Non-pigmented ciliary epithelial cell (primary cell): Measurements from ENCODE around the gene RTN4R.
A peak's percentile ranks its signal among the peaks of the same experiment; 100 is the strongest.

Source experiments
- DNase-seq: peaks from one replicate; pipeline ENCODE4 v3.0.0-alpha.2; 2010; ENCODE audit warnings: low read depth

Gene RTN4R

DNA sequence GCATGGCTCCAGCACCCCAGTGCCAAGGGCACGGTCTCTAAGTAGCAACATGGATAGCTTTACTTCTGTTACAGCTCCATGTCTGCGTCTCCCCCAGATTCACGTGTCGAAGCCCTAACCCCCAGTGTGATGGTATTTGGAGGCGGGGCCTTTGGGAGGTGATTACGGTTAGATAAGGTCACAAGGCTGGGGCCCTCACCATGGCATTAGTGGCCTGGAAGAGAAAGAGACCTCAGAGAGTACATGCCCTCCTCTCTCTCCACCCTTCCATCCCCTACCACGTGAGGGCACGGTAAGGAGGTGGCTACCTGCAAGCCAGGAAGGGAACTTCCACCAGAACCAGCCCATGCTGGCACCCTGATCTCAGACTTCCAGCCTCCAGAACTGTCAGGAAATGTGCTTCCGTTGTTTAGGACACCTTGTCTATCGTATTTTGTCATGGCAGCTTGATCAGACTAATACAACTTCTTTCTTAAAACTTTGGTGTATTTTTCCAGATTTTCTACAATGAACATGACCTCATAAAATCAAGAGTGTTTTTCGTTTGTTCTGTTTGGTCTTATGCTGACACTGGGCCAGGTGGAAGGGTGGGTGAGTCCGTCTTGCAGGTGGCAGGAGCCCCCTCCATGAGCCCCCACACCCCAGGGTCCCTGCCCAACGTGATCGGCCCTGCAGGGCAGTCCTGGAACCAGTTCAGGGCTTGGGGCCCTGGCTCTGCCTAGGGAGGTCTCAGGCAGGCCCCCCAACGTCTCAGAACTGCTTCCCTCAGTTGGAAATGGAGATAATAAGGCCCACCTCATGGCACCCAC lies 10.7 kb downstream of the RTN4R start:
- no peak for DNase-seq

DNA sequence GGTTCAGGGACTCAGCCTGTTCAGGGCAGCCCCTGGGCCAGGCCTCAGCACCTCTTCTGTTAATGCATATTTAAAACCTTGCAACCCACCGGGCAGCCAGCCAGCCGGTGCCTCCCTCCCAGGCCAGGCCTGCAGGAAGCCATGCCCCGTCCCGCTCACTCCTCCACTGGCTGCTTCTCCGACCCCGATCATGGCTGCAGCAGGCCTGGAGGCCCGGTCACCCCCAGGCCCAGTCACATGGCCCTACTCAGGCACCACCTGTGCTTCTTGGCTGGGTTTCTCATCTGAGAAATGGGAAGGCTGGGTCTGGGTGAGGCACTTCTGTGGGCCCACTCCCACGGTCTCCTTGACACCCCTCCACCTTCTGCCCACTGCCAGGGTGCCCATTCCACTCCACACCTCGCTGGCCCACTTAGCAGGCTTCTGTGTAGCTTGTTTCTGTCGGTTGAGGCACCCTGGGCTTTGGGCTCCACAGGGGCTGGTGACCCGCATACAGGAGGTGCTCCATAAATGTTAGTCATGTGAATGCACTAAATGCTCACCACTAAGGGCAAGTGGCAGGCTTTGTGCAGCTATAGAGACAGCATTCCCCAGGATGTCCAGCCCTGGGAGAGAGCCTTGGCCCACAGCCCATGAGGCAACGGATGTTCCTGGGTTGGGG lies 11.4 kb downstream of the RTN4R start:
- DNase-seq = no peak

DNA sequence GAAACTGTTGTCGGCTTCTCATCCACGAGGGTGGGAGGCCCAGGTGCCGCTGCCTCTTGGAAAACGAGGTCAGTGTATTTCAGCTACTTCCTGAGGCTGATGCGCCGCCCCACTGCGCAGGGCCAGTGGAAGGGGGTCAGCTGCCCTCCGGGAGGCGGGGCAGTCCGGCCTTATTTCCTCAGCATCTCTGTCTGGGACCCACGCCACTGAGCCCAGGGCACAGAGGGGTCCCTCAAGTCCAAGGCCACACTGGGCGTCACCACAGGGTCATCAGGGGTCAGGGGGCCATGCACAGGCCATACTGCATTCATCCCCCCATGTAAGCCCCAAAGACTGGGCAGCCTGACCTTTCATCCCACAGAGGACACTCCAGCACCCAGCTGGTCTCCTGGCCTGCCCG lies 12.1 kb downstream of the RTN4R start:
- DNase-seq = no peak

GRCh38 chr22:20254975-20255946 lies 12.9 kb downstream of the RTN4R start:
- DNase-seq = no peak

DNA sequence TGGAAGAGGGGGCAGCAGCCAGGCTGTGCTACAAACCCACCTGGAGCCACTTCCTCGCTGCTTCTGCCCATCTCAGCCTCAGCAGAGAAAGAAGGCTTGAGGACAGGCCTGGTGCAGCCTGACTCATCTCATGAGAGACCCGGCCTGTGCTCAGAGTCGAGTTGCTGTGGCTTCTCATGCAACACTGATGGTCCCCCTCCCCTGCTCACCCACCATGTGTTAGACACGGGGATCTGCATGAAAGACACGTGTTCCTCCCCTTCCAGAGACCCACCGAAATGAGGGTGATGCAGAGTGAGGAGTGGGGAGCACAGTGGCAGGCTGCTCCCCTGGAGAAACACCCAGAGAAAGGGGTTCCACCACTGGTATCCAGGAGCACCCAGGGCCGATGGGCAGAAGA lies 15.0 kb downstream of the RTN4R start:
- no peak for DNase-seq

- no peak for DNase-seq
Measured at GRCh38 chr22:20251981-20252380, 16.1 kb downstream of the RTN4R start.

DNA sequence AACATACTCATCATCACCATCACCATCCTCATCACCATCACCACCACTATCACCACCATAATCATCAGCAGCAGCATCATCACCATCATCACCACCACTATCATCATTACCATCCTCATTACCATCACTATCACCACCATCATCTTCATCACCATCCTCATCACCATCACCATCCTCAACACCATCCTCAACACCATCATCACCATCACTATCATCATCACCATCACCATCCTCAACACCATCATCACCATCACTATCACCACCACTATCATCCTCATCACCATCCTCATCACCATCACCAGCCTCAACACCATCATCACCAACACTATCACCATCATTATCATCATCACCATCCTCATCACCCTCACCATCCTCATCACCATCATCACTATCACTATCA lies 16.6 kb downstream of the RTN4R start:
- DNase-seq = no peak

DNA sequence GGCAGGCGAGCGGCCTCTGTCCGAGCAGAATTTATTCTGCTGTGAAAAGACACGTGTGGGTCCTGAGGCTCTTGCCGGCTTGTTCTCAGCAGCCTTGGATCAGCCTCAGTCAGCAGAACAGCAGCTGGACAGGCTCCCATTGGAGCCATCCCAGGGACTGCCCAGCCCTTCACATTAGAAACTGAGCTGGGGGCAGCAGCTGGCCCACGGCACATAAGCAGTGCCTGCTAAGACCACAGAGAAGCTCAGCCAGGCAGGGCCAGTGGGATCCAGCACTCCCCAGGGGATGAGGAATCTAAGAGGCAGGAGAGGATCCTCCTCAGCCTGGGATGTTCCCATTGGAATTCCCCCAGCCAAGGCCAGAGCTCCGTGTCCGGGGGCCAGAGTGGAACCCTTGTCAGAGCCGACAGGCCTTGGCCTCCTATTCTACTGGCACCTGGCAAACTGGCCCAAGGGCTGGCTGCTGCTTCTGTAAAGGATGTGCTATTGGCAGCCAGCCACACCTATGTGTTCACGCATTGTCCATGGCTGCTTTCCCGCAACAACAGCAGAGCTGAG lies 18.2 kb downstream of the RTN4R start:
- DNase-seq = no peak

DNA sequence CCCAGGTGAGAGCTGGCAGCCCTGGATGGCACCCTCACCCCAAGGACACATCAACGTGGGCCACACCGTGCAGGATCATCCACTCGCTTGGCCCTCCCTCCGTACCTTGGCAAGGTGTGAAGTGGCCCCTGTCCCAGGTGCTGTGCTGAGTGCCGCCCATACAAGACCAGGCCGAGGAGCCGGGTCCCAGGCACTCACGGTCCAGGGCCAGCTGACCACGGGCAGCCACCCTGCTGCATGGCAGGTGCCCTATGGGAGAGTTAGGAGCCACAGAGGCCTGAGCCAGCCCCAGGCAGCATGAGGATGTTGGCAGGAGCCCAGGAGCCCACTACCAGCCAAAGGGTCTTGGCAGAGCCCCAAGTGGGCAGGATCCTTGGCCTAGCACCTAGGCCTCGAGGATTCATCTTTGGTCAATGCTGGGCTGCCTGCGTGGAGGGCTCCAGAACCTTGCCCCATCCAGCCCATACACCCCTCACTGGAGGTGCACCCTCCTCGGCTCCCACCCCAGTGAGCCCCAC lies 19.6 kb downstream of the RTN4R start:
- DNase-seq = no peak

DNA sequence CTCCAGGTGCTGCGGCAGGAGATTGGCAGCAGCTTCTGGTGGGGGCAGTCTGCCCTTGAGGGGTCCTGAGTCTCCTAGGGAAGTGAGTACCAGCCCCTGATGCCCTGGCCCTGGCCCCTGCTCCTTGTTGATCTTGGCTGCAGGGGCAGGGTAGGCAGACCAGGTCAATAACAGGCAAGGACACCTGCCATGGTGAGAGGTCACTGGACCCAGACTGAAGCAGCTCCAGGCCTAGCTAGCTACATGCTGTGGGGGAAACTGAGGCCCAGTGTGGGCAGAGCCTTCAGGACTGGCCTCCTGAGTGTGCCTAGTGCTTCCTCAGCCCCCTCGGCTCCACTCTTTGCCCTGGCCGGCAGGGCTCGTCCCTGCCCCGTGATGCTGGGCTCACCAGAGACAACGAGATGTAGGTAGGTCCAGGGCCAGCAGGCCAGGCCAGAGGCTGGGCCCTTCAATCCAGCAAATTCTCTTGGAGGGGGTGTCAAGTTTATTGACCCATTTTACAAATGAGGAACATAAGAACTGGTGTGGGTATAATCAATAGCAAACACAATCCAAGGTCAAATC lies 20.4 kb downstream of the RTN4R start:
- no peak for DNase-seq

DNA sequence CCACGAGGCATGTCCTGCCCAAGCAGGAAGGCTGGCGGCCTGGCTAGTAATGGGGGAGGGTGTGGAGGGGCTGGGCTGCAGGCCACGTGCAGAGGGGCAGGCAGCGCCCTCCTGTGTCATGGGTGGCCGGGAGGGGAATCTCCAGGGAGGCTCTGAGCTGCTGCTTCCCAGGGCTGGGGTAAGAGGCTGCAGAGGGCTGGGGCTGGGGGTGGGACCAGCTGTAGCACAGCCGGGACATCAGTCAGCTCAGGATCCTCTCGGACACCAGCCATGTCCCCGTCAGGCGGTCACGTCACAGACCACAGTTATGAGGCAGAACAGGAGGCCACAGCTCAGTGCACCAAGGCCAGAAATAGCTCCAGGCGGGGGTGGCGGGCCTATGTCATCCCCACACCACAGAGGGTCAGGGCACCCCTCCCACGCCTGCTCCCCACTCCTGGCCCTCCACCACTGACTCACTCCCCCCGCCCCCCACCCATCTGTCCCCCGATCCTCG lies 21.1 kb downstream of the RTN4R start:
- no peak for DNase-seq

GRCh38 chr22:20246368-20247009 lies 21.6 kb downstream of the RTN4R start:
- no peak for DNase-seq

- DNase-seq = no peak
Measured at GRCh38 chr22:20245577-20246367, 22.3 kb downstream of the RTN4R start.

- no peak for DNase-seq
Measured at GRCh38 chr22:20244691-20245576, 23.2 kb downstream of the RTN4R start.

DNA sequence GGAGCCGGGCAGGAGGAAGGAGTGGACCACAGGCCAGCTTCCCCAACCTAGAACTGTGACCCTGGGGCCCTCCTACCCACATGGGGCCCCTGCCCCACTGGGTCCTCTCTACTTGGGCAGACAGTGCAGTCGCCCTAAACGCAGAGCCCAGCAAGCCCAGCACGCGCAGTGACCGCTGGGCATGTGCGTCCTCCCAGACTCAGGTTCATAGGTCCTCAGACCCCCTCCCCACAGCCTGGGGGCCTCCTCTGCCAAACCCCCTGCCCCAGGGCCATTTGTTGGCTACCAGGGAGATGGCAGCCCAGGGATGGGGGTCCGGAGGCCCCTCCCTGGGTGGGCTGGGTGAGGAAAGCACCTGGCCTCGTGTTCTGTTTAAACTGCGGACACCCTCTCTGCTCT lies 23.9 kb downstream of the RTN4R start:
- no peak for DNase-seq

DNA sequence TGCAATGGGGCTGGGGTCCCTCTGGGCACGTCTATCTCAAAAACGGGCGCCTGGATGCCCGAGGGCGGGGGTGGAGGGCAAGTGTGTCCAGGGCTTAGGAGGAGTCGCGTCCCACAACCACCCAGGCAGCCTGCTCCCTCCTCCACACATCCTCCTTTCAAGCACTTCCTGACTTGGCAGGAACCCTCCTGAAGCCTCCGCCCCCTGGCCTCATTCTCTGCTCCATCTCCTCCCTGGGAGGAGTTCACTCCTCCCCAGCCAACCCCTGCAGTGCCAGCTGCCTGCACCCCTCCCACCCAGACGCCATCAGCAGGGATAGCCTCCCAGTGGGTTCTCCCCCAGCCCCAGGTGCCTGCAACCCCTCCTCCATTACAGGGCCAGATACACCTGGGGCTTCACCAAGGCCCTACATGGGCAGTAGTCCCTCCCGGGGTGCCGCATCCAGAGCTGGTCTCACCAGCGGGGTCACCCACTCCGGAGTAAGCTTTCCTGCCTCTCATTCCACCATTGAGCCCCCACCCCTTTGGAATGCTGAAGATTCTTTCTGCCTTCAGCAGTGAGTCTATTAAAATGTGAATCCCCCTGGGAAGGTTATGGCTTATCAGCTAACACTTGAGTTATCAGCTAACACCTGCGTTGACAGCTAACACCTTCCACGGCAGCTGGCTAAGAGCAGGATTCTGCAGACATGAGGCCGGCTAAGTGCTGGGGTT lies 24.4 kb downstream of the RTN4R start:
- DNase-seq = peak; percentile 32

DNA sequence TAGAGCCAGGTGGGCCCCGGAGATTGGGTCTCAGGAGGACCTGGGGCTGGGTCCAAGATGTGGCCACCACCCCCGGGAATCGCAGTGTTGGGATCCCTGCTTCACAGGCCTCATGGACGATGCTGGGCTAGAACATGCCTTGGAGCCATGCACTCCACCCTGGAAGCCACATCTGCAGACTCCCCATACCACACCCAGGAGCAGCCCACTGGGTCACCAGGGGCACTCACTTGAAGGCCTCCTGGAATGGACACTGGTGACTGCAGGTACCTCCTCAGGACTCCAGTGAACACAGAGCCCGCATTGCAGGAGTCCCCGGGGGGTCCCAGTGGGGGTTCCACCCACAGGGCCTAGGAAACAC lies 25.0 kb downstream of the RTN4R start:
- DNase-seq = no peak

DNA sequence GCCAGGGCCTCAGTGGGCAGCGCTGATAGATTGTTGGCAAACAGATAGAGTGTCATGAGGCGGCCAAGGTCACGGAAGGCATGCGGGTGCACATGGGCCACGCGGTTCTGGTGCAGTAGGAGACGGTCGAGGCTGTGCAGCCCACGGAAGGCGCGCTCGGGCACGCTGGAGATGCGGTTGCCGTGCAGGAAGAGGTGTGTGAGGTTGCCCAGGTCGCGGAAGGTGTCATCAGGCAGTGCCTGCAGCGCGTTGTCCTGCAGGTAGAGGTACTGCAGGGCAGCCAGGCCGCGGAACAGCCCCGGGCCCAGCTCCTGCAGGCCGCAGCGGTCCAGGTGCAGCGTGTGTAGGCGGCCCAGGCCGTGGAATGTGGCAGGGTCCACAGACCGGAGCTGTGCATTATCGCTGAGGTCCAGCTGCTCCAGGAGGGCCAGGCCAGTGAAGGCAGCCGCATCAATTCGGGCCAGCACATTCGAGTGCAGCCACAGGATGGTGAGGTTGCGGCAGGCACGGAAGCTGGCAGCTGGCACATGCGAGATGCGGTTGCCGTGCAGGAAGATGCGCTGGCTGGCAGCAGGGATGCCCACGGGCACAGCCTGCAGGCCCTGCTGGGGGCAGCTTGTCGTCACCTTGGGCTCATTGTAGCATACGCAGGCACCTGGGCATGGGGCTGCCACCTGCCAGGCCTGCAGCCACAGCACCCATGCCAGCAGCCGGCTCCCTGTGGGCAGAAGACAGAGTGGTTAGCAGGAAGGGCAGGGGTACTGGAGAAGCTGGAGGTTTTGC lies 25.5 kb downstream of the RTN4R start:
- no peak for DNase-seq
